Endothelial cell of umbilical vein (primary cell): ENCODE data around the gene HBG2. TPM values are rescaled to one million over a fixed set of nuclear protein-coding genes. Genes with fewer than 3 reads are reported as not detected.

Source experiments
- BruUV-seq: library from RNA; stranded (reverse); fragments of 400-500 nt; replicated peaks from 2 replicates; lab custom pipeline; 2021; lab: Mats Ljungman, UMichigan
- CTCF ChIA-PET: fragments of 300-600, 350-600 bp; sonication (Branson Sonifier 250); formaldehyde crosslinking; loops from one replicate; lab custom pipeline; 2021; ENCODE audit warnings: antibody characterized with exemption, inconsistent platforms; lab: Charles Lee
- POLR2A ChIA-PET: fragments of 300-600, 350-600 bp; sonication (Branson Sonifier 250); formaldehyde crosslinking; loops from one replicate; lab custom pipeline; 2021; ENCODE audit warnings: antibody characterized with exemption, inconsistent platforms; lab: Charles Lee
- DNase-seq: peaks from one replicate; pipeline ENCODE4 v3.0.0-alpha.2; 2011; ENCODE audit warnings: low read depth, low spot score
- FAIRE-seq: peaks from 2 replicates; lab custom pipeline; 2011; peaks lifted over from hg19 to GRCh38; lab: Jason Lieb, UNC
- H2AFZ ChIP-seq: 2 replicates; pipeline ENCODE4 v1.6.0; 2012; ENCODE audit warnings: low read depth, low read length, control low read depth, inconsistent platforms
- H3K27ac ChIP-seq: 2 replicates; pipeline ENCODE4 v1.5.1; 2011; ENCODE audit warnings: low read depth, mild to moderate bottlenecking, control low read depth, low read length, moderate library complexity; ENCODE audit not compliant: insufficient read depth
- H3K27me3 ChIP-seq, 2 experiments: 2 replicates each; pipeline versions ENCODE4 v1.6.0 to v1.6.1; 2011; ENCODE audit warnings: low read length in 2 of 2, mixed read lengths in 1 of 2; ENCODE audit not compliant: control insufficient read depth in 2 of 2, insufficient read depth in 2 of 2
- H3K36me3 ChIP-seq, 2 experiments: 2 replicates in 1 of 2; 3 replicates in 1 of 2; pipeline ENCODE4 v1.5.1; 2011; ENCODE audit warnings: low read length in 2 of 2, mild to moderate bottlenecking in 1 of 2, moderate library complexity in 1 of 2; ENCODE audit not compliant: control insufficient read depth in 2 of 2, insufficient read depth in 2 of 2; ENCODE audit errors: extremely low read depth in 1 of 2
- H3K4me1 ChIP-seq: 3 replicates; pipeline ENCODE4 v1.5.1; 2011; ENCODE audit warnings: mild to moderate bottlenecking, low read length; ENCODE audit not compliant: control insufficient read depth, insufficient read depth; ENCODE audit errors: extremely low read depth
- H3K4me2 ChIP-seq: 2 replicates; pipeline ENCODE4 v1.6.1; 2011; ENCODE audit warnings: low read length, control low read depth, mixed read lengths; ENCODE audit not compliant: insufficient read depth
- H3K4me3 ChIP-seq, 3 experiments: fragments of 200-600 bp in 1 of 3; sonication (generic), shearing (Covaris generic) in 1 of 3; replicated peaks in 1 of 3; 2 replicates each; pipeline ENCODE4 v1.5.1; 2011 to 2016; ENCODE audit warnings: control low read depth in 3 of 3, low read length in 3 of 3, mild to moderate bottlenecking in 2 of 3, inconsistent platforms in 1 of 3, low read depth in 1 of 3, moderate library complexity in 1 of 3; ENCODE audit not compliant: insufficient read depth in 1 of 3
- H3K79me2 ChIP-seq: 2 replicates; pipeline ENCODE4 v1.6.0; 2012; ENCODE audit warnings: low read length, inconsistent platforms; ENCODE audit not compliant: control insufficient read depth, insufficient read depth
- H3K9ac ChIP-seq: replicated peaks from 2 replicates; pipeline ENCODE3; 2011; ENCODE audit warnings: low read length, control low read depth; ENCODE audit not compliant: insufficient read depth; ENCODE audit errors: extremely low read depth
- H3K9me1 ChIP-seq: replicated peaks from 3 replicates; pipeline ENCODE4 v1.6.0; 2011; ENCODE audit warnings: mild to moderate bottlenecking, low read length; ENCODE audit not compliant: control insufficient read depth, insufficient read depth; ENCODE audit errors: extremely low read depth
- H3K9me3 ChIP-seq: replicated peaks from 2 replicates; pipeline ENCODE4 v1.5.1; 2012; ENCODE audit warnings: low read length, inconsistent platforms; ENCODE audit not compliant: control insufficient read depth, insufficient read depth
- H4K20me1 ChIP-seq: replicated peaks from 2 replicates; pipeline ENCODE3; 2011; ENCODE audit warnings: mild to moderate bottlenecking, low read length; ENCODE audit not compliant: control insufficient read depth, insufficient read depth; ENCODE audit errors: extremely low read depth
- EZH2 ChIP-seq: IDR thresholded peaks from 2 replicates; pipeline ENCODE4 v1.6.1; 2012; ENCODE audit warnings: borderline replicate concordance, low read depth, mild to moderate bottlenecking, moderate library complexity, low read length, inconsistent platforms; ENCODE audit not compliant: severe bottlenecking
- FOS ChIP-seq: IDR thresholded peaks from 2 replicates; pipeline ENCODE4 v1.6.1; 2011; ENCODE audit warnings: mild to moderate bottlenecking, low read length, moderate library complexity, borderline replicate concordance; ENCODE audit not compliant: insufficient read depth
- GATA2 ChIP-seq: IDR thresholded peaks from 2 replicates; pipeline ENCODE4 v1.7.0; 2011; ENCODE audit warnings: low read depth, mild to moderate bottlenecking, moderate library complexity, mixed read lengths, low read length; ENCODE audit not compliant: insufficient read length, insufficient read depth
- JUN ChIP-seq: IDR thresholded peaks from 2 replicates; pipeline ENCODE4 v1.6.1; 2011; ENCODE audit warnings: borderline replicate concordance, low read depth; ENCODE audit not compliant: insufficient read length, insufficient read depth
- MYC ChIP-seq: IDR thresholded peaks from one replicate; pipeline ENCODE4 v1.6.1; 2011; ENCODE audit warnings: mild to moderate bottlenecking, low read depth, low read length
- POLR2A ChIP-seq: IDR thresholded peaks from 2 replicates; pipeline ENCODE4 v1.6.1; 2012; ENCODE audit warnings: low read depth, mild to moderate bottlenecking, control low read depth, low read length
- POLR2AphosphoS5 ChIP-seq: IDR thresholded peaks from 2 replicates; pipeline ENCODE4 v1.6.1; 2012; ENCODE audit warnings: low read depth, mild to moderate bottlenecking, control low read depth, low read length, moderate library complexity; ENCODE audit not compliant: insufficient read depth
- dilution Hi-C: fragments of 300-500 bp; cut with MboI; formaldehyde crosslinking; loops from one replicate; pipeline ENCODE4 v1.15.0; 2019; ENCODE audit warnings: low sequenced_read_pairs; ENCODE audit not compliant: extremely low pct_ligation_motif_present
- intact Hi-C: fragments of 100-400 bp; cut with micrococcal nuclease; formaldehyde crosslinking; loops from one replicate; pipeline ENCODE4 v1.10.0; 2022
- polyA plus RNA-seq, 4 experiments: library from polyadenylated mRNA; depleted of rRNA in 3 of 4; stranded (reverse) in 3 of 4; unstranded in 1 of 4; fragments of >200 nt; gene quantifications; 2 replicates each; pipeline versions ENCODE4 v1.2.1 to v1.2.3, GENCODE V29; 2011 to 2012; ENCODE audit warnings: missing spikeins in 1 of 4
- total RNA-seq: library from RNA; stranded (reverse); gene quantifications from 2 replicates; pipeline ENCODE4 v1.2.3, GENCODE V29; 2021
- TF ChIP-seq, protein P1 (sequence below), 2 donors: IDR thresholded peaks; 1 replicate in 1 of 2; 2 replicates in 1 of 2; pipeline ENCODE4 v1.5.1; 2011; ENCODE audit warnings: low read length in 2 of 2, mild to moderate bottlenecking in 2 of 2, moderate library complexity in 2 of 2, control low read depth in 1 of 2, inconsistent platforms in 1 of 2, low read depth in 1 of 2; ENCODE audit not compliant: insufficient read depth in 1 of 2; ENCODE audit errors: extremely low read depth in 1 of 2
- TF ChIP-seq, protein P2 (sequence below): IDR thresholded peaks from 2 replicates; pipeline ENCODE4 v1.6.1; 2011; ENCODE audit not compliant: insufficient read depth, insufficient read length

HBG2 gene
- total and polyA plus RNA-seq, 2 donors (not counting 3 experiments of a cell fraction or from before 2014, with no cell fraction given), result 1.2 TPM; not detected in 1

DNA sequence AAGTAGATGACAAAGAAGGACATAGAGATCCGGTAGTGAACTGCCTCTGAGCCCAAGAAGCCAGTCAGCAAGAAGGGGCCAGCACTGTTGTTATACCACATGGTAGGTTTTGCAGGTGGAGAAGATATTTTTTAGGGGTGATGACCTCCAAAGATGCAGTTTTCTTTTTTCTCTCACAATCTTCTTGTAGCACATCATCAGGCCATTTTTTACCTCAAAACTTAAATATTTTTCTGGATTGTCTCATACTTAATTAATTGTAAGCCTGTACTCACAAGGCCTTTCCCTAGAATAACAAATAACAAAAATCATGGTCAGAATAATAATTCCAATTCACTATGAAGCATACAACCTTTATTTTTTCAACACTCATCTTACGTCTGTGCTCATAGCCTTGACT lies 47.3 kb upstream of the HBG2 start, which contains the start of gene OR51B4:
Gene OR51B4, minus strand, starts transcription at position 101 of the 400 bp plus-strand sequence. Its CDS starts 0 bp downstream, at position 101.
- dilution Hi-C loops, result no loop called here
- BruUV-seq, result no TSS peak
- no peak within 1 kb of the TSS for H3K4me3 ChIP-seq
- no peaks in the 10 kb centered on the region for H4K20me1 ChIP-seq
- no peak for TF ChIP-seq MYC
- no peak for TF ChIP-seq GATA2
- TF ChIP-seq, protein P1, sequence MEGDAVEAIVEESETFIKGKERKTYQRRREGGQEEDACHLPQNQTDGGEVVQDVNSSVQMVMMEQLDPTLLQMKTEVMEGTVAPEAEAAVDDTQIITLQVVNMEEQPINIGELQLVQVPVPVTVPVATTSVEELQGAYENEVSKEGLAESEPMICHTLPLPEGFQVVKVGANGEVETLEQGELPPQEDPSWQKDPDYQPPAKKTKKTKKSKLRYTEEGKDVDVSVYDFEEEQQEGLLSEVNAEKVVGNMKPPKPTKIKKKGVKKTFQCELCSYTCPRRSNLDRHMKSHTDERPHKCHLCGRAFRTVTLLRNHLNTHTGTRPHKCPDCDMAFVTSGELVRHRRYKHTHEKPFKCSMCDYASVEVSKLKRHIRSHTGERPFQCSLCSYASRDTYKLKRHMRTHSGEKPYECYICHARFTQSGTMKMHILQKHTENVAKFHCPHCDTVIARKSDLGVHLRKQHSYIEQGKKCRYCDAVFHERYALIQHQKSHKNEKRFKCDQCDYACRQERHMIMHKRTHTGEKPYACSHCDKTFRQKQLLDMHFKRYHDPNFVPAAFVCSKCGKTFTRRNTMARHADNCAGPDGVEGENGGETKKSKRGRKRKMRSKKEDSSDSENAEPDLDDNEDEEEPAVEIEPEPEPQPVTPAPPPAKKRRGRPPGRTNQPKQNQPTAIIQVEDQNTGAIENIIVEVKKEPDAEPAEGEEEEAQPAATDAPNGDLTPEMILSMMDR (IDR thresholded peaks at IDR 0.05; ENCODE audit: extremely low read depth in 1 of 2, insufficient read depth in 1 of 2, low read depth in 1 of 2, low read length in 2 of 2), result no peak
- no peak for TF ChIP-seq POLR2A
- TF ChIP-seq JUN, result no peak
- TF ChIP-seq EZH2, result no peak
- TF ChIP-seq, protein P2, sequence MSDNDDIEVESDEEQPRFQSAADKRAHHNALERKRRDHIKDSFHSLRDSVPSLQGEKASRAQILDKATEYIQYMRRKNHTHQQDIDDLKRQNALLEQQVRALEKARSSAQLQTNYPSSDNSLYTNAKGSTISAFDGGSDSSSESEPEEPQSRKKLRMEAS, result no peak
- TF ChIP-seq POLR2AphosphoS5, result no peak
- no peak for TF ChIP-seq FOS
- POLR2A ChIA-PET, result no interaction called here
- H3K36me3 ChIP-seq, result no peaks in the 10 kb centered on the region
- H3K4me2 ChIP-seq, result no peak within 1 kb of the TSS
- no peaks in the 10 kb centered on the region for H3K9me1 ChIP-seq
- H3K4me1 ChIP-seq, result no peaks in the 10 kb centered on the region
- no peak within 1 kb of the TSS for H3K27ac ChIP-seq
- H3K9ac ChIP-seq, result no peak within 1 kb of the TSS
- CTCF ChIA-PET, result no interaction called here
- no peaks in the 10 kb centered on the region for H3K79me2 ChIP-seq
- no peak within 1 kb of the TSS for H2AFZ ChIP-seq
- no peaks in the 10 kb centered on the region for H3K27me3 ChIP-seq
- H3K9me3 ChIP-seq, result no peaks in the 10 kb centered on the region
- DNase-seq (no peak), FAIRE-seq (no peak)
- intact Hi-C loops, result no loop called here
